ENCODE data around the gene ZNF830.

DNA sequence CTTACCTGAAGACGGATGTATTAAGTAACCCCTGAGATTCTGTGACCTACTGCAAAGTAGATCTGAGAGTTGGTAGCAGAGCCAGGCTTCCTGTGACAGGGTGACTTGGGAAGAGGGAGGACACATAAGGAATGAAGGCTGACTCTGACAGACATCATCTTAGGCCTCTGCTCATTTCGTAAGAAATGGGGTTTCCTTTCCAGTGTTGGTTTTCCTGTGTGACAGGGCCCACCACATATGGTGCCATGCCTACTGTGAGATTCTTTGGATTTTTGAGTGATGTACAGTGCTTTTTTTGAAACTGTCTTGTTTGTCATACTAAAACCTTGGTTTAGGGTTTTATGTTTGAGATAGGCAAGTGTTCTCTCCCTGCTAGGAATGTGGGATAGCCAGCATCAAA, 31.7 kb downstream of the ZNF830 start:
- no peak for TF ChIP-seq EZH2 (IDR thresholded peaks at IDR 0.05; ENCODE audit: low read depth)
- TF ChIP-seq, protein P1, sequence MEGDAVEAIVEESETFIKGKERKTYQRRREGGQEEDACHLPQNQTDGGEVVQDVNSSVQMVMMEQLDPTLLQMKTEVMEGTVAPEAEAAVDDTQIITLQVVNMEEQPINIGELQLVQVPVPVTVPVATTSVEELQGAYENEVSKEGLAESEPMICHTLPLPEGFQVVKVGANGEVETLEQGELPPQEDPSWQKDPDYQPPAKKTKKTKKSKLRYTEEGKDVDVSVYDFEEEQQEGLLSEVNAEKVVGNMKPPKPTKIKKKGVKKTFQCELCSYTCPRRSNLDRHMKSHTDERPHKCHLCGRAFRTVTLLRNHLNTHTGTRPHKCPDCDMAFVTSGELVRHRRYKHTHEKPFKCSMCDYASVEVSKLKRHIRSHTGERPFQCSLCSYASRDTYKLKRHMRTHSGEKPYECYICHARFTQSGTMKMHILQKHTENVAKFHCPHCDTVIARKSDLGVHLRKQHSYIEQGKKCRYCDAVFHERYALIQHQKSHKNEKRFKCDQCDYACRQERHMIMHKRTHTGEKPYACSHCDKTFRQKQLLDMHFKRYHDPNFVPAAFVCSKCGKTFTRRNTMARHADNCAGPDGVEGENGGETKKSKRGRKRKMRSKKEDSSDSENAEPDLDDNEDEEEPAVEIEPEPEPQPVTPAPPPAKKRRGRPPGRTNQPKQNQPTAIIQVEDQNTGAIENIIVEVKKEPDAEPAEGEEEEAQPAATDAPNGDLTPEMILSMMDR (conservative IDR thresholded peaks at IDR 0.05): no peak
